ENCODE measurements around the gene OXSM. TPM values are rescaled to one million over a fixed set of nuclear protein-coding genes. Genes with fewer than 3 reads are reported as not detected.

Gene OXSM
- total RNA-seq, 1 donor from 2014 or later, result 12.4 TPM

GRCh38 chr3:25781758-25782594, 7.9 kb upstream of the OXSM start:
- peaks cover 18% of the 10 kb centered on the region for H3K36me3 Mint-ChIP-seq
- DNase-seq (ENCODE audit: extremely low spot score, unreplicated experiment), result no peak
- H3K27ac Mint-ChIP-seq, result peak overlapping the region; percentile 70
- H3K27me3 Mint-ChIP-seq, result no peaks in the 10 kb centered on the region
- H3K4me1 Mint-ChIP-seq (ENCODE audit: unreplicated experiment), result peaks cover 30% of the 10 kb centered on the region
- TF ChIP-seq CTCF (conservative IDR thresholded peaks at IDR 0.05), result no peak
- peak overlapping the region; percentile 93 for H3K4me3 Mint-ChIP-seq
- H3K9me3 Mint-ChIP-seq, result no peaks in the 10 kb centered on the region

- no peak for TF ChIP-seq CTCF (conservative IDR thresholded peaks at IDR 0.05)
- peak overlapping the region; percentile 70 for H3K27ac Mint-ChIP-seq
- peak overlapping the region; percentile 93 for H3K4me3 Mint-ChIP-seq
- H3K9me3 Mint-ChIP-seq, result no peaks in the 10 kb centered on the region
- DNase-seq (ENCODE audit: extremely low spot score, unreplicated experiment), result no peak
- peaks cover 14% of the 10 kb centered on the region for H3K36me3 Mint-ChIP-seq
- peaks cover 36% of the 10 kb centered on the region for H3K4me1 Mint-ChIP-seq (ENCODE audit: unreplicated experiment)
- H3K27me3 Mint-ChIP-seq, result no peaks in the 10 kb centered on the region
Measured at GRCh38 chr3:25782636-25782937, 7.3 kb upstream of the OXSM start.

GRCh38 chr3:25782938-25783660, 6.8 kb upstream of the OXSM start, which contains the start of gene NGLY1:
TSS of gene NGLY1 (minus strand) at chr3:25783443. CDS start at chr3:25783390, 53 bp downstream.
- Mint-ChIP-seq H3K4me1 (ENCODE audit: unreplicated experiment) (peaks cover 41% of the 10 kb centered on the region), H3K36me3 (peaks cover 9% of the 10 kb centered on the region), H3K27me3 (no peaks in the 10 kb centered on the region), H3K27ac (peak within 1 kb of the TSS; percentile 76), H3K9me3 (no peaks in the 10 kb centered on the region), H3K4me3 (peak within 1 kb of the TSS; percentile 93)
- DNase-seq (ENCODE audit: extremely low spot score, unreplicated experiment), result peak; percentile 90
- peak; percentile 43 for TF ChIP-seq CTCF (conservative IDR thresholded peaks at IDR 0.05)

- Mint-ChIP-seq H3K4me1 (ENCODE audit: unreplicated experiment) (peaks cover 46% of the 10 kb centered on the region), H3K27me3 (no peaks in the 10 kb centered on the region), H3K36me3 (peaks cover 4% of the 10 kb centered on the region), H3K9me3 (no peaks in the 10 kb centered on the region), H3K27ac (peak overlapping the region; percentile 76), H3K4me3 (peak overlapping the region; percentile 88)
- peak; percentile 11 for TF ChIP-seq CTCF (conservative IDR thresholded peaks at IDR 0.05)
- peak; percentile 79 for DNase-seq (ENCODE audit: extremely low spot score, unreplicated experiment)
Measured at GRCh38 chr3:25783661-25784512, 6.0 kb upstream of the OXSM start.

GRCh38 chr3:25784971-25785370, 4.9 kb upstream of the OXSM start:
- Mint-ChIP-seq H3K4me3 (no peak overlapping the region), H3K36me3 (peaks cover 4% of the 10 kb centered on the region), H3K4me1 (ENCODE audit: unreplicated experiment) (peaks cover 51% of the 10 kb centered on the region), H3K27ac (no peak overlapping the region), H3K27me3 (no peaks in the 10 kb centered on the region), H3K9me3 (no peaks in the 10 kb centered on the region)
- TF ChIP-seq CTCF (conservative IDR thresholded peaks at IDR 0.05), result no peak
- no peak for DNase-seq (ENCODE audit: extremely low spot score, unreplicated experiment)

All from type B pancreatic cell (in vitro differentiated cells).